ENCODE data around the gene SPEG. TPM values are rescaled to one million over a fixed set of nuclear protein-coding genes. Genes with fewer than 3 reads are reported as not detected.
A peak's percentile ranks its signal among the peaks of the same experiment; 100 is the strongest.

Gene SPEG
- total and polyA plus RNA-seq, 2 of the 13 experiments (the other 11 are each of a cell fraction or from before 2014, with no cell fraction given) = 0.18 to 0.24 TPM

- TF ChIP-seq ZNF136 (CRISPR knock-in tag; IDR thresholded peaks at IDR 0.05; ENCODE audit: low read depth) (no peak), FOXP1 (IDR thresholded peaks at IDR 0.05) (no peak), FOXP1 (CRISPR knock-in tag; IDR thresholded peaks at IDR 0.05) (no peak), ZSCAN21 (CRISPR knock-in tag; IDR thresholded peaks at IDR 0.05; ENCODE audit: borderline replicate concordance) (no peak; the same call in 1 of the 2 replicates), FOXA3 (CRISPR knock-in tag; IDR thresholded peaks at IDR 0.05) (no peak), EEA1 (CRISPR knock-in tag; IDR thresholded peaks at IDR 0.05; ENCODE audit: borderline replicate concordance) (peak; percentile 87), MAFF (IDR thresholded peaks at IDR 0.05; ENCODE audit: low read depth, low read length) (no peak), MTA1 (CRISPR knock-in tag; IDR thresholded peaks at IDR 0.05; ENCODE audit: borderline replicate concordance) (peak; percentile 35), ZNF569 (CRISPR knock-in tag; IDR thresholded peaks at IDR 0.05; ENCODE audit: borderline replicate concordance) (no peak), HMGXB4 (CRISPR knock-in tag; IDR thresholded peaks at IDR 0.05; ENCODE audit: borderline replicate concordance in 1 of 2, low read depth in 1 of 2) (peak; percentile 82 to 85), ZMYM2 (CRISPR knock-in tag; IDR thresholded peaks at IDR 0.05) (no peak), ZNF513 (CRISPR knock-in tag; conservative IDR thresholded peaks at IDR 0.05) (no peak), ZNF367 (CRISPR knock-in tag; IDR thresholded peaks at IDR 0.05; ENCODE audit: borderline replicate concordance) (no peak), ZBTB33 (CRISPR knock-in tag; IDR thresholded peaks at IDR 0.05) (no peak), MXD1 (CRISPR knock-in tag; IDR thresholded peaks at IDR 0.05) (no peak), PLSCR1 (CRISPR knock-in tag; IDR thresholded peaks at IDR 0.05; ENCODE audit: borderline replicate concordance) (no peak), HDAC2 (CRISPR knock-in tag; IDR thresholded peaks at IDR 0.05) (no peak), ZNF841 (CRISPR knock-in tag; IDR thresholded peaks at IDR 0.05; ENCODE audit: borderline replicate concordance) (no peak), SSRP1 (CRISPR knock-in tag; IDR thresholded peaks at IDR 0.05) (no peak), NR2F1 (CRISPR knock-in tag; IDR thresholded peaks at IDR 0.05) (no peak), RORA (CRISPR knock-in tag; IDR thresholded peaks at IDR 0.05) (no peak), SP1 (IDR thresholded peaks at IDR 0.05) (no peak), SP1 (CRISPR knock-in tag; IDR thresholded peaks at IDR 0.05) (no peak), ZNF20 (CRISPR knock-in tag; IDR thresholded peaks at IDR 0.05) (no peak)
These were observed 75.3 kb downstream of the SPEG start (continued) for GRCh38 chr2:219509780-219510511.
